ENCODE measurements around the gene PHF1.
"Not testable (repeated sequence)": the region's sequence is repeated elsewhere in the genome, so short reads cannot be mapped to it uniquely, and the experiment has no call there.

GRCh38 chr6:33399881-33400280 is 10.9 kb upstream of the PHF1 start:
- not testable (repeated sequence) for TF ChIP-seq SP1 (IDR thresholded peaks at IDR 0.05); CTCF (IDR thresholded peaks at IDR 0.05; ENCODE audit: low read depth, low read length, missing input control)

All from liver (tissue), 3 donors.